CD4-positive, alpha-beta T cell treated with Interleukin-6 at 100 ng/mL for 8 hours (primary cell): ENCODE data around the gene SMKR1.
"Not testable (repeated sequence)": the region's sequence is repeated elsewhere in the genome, so short reads cannot be mapped to it uniquely, and the experiment has no call there.

Experiments used
- DNase-seq: peaks from one replicate; pipeline ENCODE4 v3.0.0-alpha.2; 2020; ENCODE audit warnings: mixed read lengths, low spot score

SMKR1 gene

GRCh38 chr7:129501760-129502707 is at the start of gene SMKR1:
TSS of gene SMKR1 (plus strand) at chr7:129502531. CDS start at chr7:129502825, 294 bp downstream.
- peak; percentile 92 for DNase-seq

DNA sequence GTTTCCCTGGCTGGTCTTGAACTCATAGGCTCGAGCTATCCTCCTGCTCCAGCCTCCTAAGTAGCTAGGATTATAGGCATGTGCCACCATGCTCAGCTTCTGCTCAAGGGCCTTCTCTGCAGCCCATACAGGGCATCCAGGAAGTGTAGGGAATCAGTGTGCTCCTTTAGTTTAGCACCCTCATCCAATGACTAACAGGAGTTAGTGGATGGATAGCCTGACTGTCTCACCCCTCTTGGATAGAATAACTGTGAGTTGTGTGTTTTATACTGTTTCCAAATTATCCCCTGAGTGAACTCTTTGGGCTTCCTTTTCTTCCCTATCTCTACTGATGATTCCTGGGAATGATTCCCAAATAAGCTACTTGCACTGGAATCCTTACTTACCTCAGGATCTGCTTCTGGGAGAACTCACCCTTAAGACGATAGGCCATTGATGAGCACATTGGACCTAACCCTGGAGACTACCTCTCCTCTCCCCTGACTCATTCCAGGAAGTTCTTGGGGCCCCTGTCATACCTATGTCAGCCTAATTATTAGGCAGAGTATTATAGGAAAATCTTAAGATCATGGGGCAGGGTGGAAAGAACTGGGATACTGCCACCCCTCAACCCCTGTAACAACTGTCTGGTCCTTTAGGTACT is 49.6 kb upstream of the SMKR1 start:
- DNase-seq: no peak

- DNase-seq: no peak
These were observed 48.7 kb upstream of the SMKR1 start for GRCh38 chr7:129453510-129454248.

DNA sequence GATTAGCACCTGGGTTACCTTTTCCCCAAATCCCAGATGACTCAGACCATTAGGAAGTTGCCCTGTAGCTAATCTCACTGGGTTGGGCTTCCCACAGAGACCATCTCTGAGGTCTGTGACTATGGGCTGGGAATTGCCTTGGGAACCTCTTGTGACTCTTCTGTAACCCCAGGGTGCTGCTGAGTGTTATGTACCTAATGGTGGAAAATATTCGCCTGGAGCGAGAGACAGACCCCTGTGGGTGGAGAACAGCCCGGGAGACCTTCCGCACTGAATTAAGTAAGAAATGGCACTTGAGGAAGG is 48.1 kb upstream of the SMKR1 start:
- no peak for DNase-seq

- DNase-seq: no peak
These were observed 45.9 kb upstream of the SMKR1 start for GRCh38 chr7:129456421-129456820.

DNA sequence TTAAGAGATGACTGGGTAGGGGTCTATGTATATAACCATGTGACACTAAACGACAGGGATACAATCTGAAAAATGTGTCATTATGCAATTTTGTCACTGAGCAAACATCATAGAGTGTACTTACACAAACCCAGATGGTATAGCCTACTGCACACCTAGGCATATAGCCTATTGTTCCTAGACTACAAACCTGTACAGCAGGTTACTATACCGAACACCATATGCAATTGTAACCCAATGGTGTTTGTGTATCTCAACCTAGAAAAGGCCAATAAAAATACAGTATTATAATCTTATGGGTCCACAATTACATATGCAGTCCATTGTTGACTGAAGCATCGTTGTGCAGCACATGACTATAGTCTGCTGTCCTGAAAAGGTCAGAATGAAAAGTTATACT is 45.2 kb upstream of the SMKR1 start:
- DNase-seq: no peak

GRCh38 chr7:129458171-129458570 is 44.2 kb upstream of the SMKR1 start:
- DNase-seq: no peak

DNA sequence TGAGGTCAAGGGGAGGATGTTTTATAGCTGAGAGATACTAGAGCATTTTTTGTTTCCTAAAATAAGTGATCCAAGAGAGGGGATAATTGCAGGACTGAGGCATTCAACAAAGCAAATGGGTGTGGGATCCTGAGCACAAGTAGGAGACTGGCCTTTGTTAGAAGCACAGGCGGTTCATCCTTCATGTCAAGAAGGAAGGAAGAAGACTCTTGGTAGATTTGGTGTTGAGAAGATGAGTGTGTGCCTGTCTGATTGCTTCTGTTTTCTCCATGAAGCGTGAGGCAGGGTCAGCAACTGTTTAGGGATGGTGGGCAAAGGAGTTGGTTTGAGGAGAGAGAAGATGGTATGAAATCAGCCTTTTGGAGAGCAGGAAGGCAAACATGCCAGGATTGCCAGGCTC is 40.5 kb upstream of the SMKR1 start:
- DNase-seq: no peak

GRCh38 chr7:129462420-129462819 is 39.9 kb upstream of the SMKR1 start:
- DNase-seq: no peak

- no peak for DNase-seq
These were observed 38.1 kb upstream of the SMKR1 start for GRCh38 chr7:129464194-129464593.

- DNase-seq: no peak
These were observed 37.3 kb upstream of the SMKR1 start for GRCh38 chr7:129465080-129465479.

GRCh38 chr7:129466796-129467195 is 35.5 kb upstream of the SMKR1 start:
- DNase-seq: no peak

- no peak for DNase-seq
These were observed 34.2 kb upstream of the SMKR1 start for GRCh38 chr7:129468087-129468486.

DNA sequence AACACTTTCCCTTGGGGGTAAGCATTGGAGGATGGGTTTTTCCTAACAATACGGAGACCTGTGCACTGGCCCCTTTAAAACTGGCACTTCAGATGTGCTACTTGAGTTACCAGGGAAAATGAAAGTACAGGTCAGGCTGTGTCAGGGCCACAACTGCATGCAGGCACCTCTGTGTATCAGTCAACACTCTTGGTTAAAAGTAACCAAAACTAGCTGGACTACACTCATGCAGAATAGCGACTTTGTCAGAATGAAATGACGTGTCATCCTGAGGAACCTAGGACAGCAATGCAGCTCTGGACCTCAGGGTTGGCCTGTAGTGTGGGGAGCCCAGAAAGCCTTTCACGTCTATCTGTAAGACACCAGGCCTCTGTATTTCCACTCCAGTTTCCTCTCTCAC is 33.8 kb upstream of the SMKR1 start:
- no peak for DNase-seq

GRCh38 chr7:129469930-129470329 is 32.4 kb upstream of the SMKR1 start:
- no peak for DNase-seq

DNA sequence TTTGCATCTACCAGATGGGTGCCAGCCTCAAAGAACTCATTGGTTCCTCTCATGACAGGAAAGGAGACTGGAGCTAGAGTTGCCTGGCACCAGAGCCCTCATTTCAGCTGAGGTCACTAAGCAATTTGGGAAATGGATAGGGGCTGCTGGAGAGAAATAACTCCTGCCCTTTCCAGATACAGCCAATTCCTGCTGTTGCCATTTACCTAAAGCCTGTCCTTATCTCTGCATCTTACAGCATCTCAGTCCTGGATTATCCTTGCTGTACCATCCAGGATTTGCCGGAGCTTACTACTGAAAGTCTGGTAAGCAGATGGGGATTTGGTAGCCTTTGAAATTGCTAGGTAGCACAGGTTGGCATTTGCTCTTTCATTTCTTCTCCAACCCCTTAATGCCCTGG is 31.9 kb upstream of the SMKR1 start:
- DNase-seq: no peak

- DNase-seq: no peak
These were observed 30.9 kb upstream of the SMKR1 start for GRCh38 chr7:129471402-129471827.

DNA sequence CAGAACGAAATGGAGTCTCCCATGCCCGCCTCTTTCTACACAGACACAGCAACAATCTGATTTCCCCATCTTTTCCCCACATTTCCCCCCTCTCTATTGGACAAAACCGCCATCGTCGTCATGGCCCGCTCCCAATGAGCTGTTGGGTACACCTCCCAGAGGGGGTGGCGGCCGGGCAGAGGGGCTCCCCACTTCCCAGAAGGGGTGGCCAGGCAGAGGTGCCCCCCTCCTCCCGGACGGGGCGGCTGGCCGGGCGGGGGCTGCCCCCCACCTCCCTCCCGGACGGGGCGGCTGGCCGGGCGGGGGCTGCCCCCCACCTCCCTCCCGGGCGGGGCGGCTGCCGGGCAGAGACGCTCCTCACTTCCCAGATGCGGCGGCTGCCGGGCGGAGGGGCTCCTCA is 26.4 kb upstream of the SMKR1 start:
- not testable (repeated sequence) for DNase-seq

- not testable (repeated sequence) for DNase-seq
These were observed 25.9 kb upstream of the SMKR1 start for GRCh38 chr7:129476398-129476797.

DNA sequence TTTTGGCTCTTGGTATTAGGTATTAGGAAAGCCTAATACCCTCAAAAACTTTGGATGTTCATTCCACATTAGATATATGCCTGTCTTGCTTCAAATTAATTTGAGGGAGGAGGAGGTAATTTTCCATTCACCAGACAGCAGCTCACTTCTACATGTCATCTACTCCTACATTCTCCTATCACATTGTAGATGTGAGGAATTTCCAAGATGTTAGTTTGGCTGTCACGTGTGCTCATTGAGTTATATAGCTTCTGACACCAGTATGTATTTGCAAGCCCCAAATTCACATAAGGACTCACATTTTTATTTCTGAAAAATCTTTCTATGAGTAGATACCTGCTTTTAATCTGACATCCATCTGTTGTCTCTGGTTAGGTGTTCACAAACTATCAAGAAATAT is 22.5 kb upstream of the SMKR1 start:
- no peak for DNase-seq

DNA sequence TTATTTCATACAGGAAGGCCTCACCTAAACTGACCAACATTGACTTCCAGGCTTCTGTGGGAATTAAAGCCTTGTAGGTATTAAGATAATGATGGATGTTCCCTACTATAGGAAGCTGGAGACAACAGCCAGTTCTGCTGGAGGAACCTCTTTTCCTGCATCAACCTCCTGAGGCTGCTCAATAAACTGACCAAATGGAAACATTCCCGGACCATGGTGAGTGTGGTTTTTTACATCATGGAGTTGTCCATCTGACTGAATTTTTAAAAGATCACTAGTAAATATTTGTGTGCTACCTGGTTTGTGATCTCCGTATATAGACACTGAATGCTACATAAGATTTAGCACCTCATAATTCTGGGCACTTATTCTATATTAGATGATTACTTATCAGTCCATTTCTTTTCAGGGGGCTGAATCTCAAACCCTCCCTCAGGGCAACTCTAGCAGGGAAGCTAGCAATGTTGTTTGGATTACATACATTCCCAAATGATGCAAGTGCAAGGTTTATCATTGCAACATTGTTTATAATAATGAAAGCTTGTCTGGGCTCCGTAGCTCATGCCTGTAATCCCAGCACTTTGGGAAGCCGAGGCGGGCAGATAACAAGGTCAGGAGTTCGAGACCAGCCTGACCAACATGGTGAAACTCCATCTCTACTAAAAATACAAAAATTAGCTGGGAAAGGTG is 21.5 kb upstream of the SMKR1 start:
- no peak for DNase-seq

GRCh38 chr7:129481376-129481775 is 21.0 kb upstream of the SMKR1 start:
- DNase-seq: not testable (repeated sequence)
